ENCODE results near the gene MED28. TPM values are rescaled to one million over a fixed set of nuclear protein-coding genes. Genes with fewer than 3 reads are reported as not detected.

The MED28 gene
- total RNA-seq, 4 donors from 2014 or later = 6.1 to 14.5 (median 11.5) TPM

DNA sequence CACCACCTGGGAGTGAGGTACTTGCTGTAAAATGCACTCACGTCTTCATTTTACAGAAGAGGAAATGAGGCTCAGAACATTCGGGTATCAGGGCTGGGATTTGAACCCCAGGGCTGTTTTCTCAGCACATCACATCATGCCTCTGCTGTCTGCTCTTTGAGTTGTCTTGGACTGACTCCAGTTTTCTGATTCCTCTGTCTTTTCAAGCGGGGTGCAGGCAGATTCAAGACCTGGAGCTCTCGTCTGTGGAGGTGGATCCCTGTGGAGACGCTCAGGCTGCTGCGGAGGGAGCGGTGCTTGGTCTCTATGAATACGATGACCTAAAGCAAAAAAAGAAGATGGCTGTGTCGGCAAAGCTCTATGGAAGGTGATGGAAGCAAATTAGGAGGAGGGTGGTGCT is 31.2 kb upstream of the MED28 start:
- intact Hi-C loops (cut with DNase I) = no loop called here
- WGBS, 2 donors = 80 to 90% methylated on average over 4 to 9 of the region's 9 CpGs
- peaks cover 26 to 82% (median 43%) of the 10 kb centered on the region in 3 donors for H3K36me3 ChIP-seq

DNA sequence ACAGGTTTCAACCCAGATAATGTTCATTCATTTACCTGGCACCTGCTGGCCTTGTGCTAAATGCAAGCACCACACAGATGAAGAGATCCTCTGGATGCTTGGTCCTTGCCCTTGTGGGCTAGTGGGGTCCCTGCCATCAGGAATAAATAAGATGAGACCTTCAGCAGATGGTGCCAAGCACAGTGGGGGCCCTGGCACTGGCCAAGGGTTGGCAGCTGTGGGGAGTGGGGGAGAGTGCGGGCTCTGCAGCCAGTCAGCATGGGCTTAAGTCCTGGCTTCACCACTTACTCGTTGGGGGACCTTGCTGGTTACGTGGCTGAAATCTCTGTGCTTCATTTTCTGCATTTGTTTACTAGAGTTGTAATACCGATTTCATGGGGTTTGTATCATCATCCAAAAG is 30.5 kb upstream of the MED28 start:
- Histone ChIP-seq H3K36me3 (peaks cover 28 to 89% (median 43%) of the 10 kb centered on the region in 3 donors), H3K4me1 (peaks cover 0 to 31% (median 9%) of the 10 kb centered on the region in 3 donors), H3K4me3 (no peak overlapping the region), H3K27ac (no peak overlapping the region), H3K9me3 (no peaks in the 10 kb centered on the region), H3K27me3 (no peaks in the 10 kb centered on the region)
- no peak for TF ChIP-seq POLR2A (IDR thresholded peaks at IDR 0.05)
- TF ChIP-seq, protein P1, sequence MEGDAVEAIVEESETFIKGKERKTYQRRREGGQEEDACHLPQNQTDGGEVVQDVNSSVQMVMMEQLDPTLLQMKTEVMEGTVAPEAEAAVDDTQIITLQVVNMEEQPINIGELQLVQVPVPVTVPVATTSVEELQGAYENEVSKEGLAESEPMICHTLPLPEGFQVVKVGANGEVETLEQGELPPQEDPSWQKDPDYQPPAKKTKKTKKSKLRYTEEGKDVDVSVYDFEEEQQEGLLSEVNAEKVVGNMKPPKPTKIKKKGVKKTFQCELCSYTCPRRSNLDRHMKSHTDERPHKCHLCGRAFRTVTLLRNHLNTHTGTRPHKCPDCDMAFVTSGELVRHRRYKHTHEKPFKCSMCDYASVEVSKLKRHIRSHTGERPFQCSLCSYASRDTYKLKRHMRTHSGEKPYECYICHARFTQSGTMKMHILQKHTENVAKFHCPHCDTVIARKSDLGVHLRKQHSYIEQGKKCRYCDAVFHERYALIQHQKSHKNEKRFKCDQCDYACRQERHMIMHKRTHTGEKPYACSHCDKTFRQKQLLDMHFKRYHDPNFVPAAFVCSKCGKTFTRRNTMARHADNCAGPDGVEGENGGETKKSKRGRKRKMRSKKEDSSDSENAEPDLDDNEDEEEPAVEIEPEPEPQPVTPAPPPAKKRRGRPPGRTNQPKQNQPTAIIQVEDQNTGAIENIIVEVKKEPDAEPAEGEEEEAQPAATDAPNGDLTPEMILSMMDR (IDR thresholded peaks at IDR 0.05) = no peak
- no peak for DNase-seq
- intact Hi-C loops (cut with DNase I) = no loop called here
- WGBS, 2 donors = 90 to 95% methylated on average over 2 to 4 of the region's 4 CpGs

More for the DNA sequence above, 31.2 kb upstream of the MED28 start:
- no peak for DNase-seq
- Histone ChIP-seq H3K9me3 (no peaks in the 10 kb centered on the region), H3K4me1 (peaks cover 0 to 38% (median 15%) of the 10 kb centered on the region in 3 donors), H3K4me3 (no peak overlapping the region), H3K27me3 (no peaks in the 10 kb centered on the region), H3K27ac (no peak overlapping the region)
- no peak for TF ChIP-seq POLR2A (IDR thresholded peaks at IDR 0.05)

DNA sequence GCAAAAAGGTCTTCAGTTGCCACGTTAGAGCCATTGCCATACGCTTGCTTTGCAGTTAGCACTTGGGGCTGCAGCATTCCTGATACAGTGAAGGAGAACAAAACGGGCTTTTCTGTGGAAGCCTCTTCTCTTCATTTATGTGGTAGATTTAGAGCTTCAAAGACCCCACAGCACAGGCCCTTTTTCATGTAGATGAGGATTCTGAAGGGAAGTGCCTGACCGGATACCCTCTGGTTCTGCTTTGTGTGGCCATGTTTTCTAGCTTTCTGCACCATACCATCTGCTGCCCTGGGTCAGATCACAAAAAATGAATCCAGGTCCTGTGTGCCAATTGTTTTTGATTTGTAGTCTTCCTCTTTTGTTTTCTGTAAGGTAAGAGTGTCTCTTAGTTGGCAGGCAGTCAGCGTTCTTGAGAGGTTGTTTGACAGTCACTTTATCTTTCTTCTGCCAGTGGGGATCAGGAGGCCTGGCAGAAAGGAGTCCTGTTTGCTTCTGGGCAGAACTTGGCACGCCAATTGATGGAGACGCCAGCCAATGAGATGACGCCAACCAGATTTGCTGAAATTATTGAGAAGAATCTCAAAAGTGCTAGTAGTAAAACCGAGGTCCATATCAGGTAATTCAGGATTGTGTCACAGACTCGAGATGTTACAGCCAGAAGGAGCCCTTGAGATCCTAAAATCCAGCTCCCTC is 29.8 kb upstream of the MED28 start:
- Histone ChIP-seq H3K4me3 (no peak overlapping the region), H3K4me1 (peaks cover 0 to 24% (median 2%) of the 10 kb centered on the region in 3 donors), H3K9me3 (no peaks in the 10 kb centered on the region), H3K36me3 (peaks cover 35 to 96% (median 43%) of the 10 kb centered on the region in 3 donors), H3K27ac (no peak overlapping the region), H3K27me3 (no peaks in the 10 kb centered on the region)
- WGBS, 2 donors = 73 to 93% methylated on average over 8 to 10 of the region's 10 CpGs
- intact Hi-C loops (cut with DNase I) = no loop called here
- DNase-seq = no peak
- TF ChIP-seq POLR2A (IDR thresholded peaks at IDR 0.05) = no peak
- TF ChIP-seq, protein P1 (IDR thresholded peaks at IDR 0.05) = no peak

DNA sequence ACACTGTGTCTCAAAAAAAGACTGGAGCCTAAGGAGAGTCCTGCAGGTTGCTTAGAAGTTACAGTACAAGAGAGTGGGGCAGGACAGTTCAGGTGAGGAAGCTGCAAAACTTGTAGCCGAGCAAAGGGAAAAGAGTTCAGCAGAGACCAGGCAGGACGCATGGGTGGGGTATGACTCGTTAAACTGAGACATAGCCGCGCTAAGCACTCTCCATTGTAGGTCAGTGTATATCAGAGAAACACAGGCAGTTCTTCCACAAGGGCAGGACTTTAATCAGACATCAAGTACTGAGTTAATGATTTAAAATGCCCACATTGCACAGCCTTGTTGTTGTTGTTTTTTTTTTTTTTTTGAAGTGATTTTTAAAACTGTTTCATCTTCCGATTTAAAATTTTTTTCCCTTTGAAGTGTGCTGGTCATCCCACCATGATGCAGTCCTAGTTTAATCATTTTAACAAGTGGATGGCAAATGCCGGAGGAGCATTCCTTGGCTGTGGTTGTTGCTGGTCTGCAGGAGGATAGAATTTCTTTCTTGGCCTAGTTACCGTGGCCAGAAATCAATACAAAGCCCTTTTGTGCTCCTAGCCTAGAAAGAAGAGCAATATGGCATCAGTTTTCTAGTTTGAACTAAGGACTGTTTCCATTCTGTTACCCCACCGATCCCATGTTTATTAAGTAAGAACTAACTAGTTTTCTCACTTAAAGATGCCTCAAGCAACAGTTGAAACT is 27.2 kb upstream of the MED28 start:
- DNase-seq = no peak
- Histone ChIP-seq H3K36me3 (peaks cover 39 to 100% (median 43%) of the 10 kb centered on the region in 3 donors), H3K9me3 (no peaks in the 10 kb centered on the region), H3K4me1 (no peaks in the 10 kb centered on the region), H3K4me3 (no peak overlapping the region), H3K27me3 (no peaks in the 10 kb centered on the region), H3K27ac (no peak overlapping the region)
- TF ChIP-seq, protein P1 (IDR thresholded peaks at IDR 0.05) = no peak
- no peak for TF ChIP-seq POLR2A (IDR thresholded peaks at IDR 0.05)
- WGBS, 2 donors = 89 to 94% methylated on average over 9 of the region's 9 CpGs
- intact Hi-C loops (cut with DNase I) = no loop called here

DNA sequence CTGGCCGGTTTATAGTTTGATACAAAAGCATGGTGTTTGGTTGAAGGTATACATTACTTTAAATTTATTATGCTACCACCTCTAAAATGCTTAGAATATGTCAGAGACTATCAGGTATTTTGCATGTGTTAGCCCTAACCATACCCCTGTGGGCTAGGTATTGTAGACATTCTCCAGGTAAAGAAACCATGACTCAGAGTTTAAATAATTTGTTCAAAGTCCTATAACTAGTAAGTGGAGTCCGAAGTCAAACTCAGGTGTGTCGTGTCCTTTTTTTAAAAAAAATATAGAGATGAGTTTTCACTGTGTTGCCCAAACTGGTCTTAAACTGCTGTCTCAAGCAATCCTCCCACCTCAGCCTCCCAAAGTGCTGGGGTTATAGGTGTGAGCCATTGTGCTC is 25.1 kb upstream of the MED28 start:
- Histone ChIP-seq H3K4me3 (no peak overlapping the region), H3K27ac (no peak overlapping the region), H3K36me3 (peaks cover 25 to 100% (median 25%) of the 10 kb centered on the region in 3 donors), H3K9me3 (no peaks in the 10 kb centered on the region), H3K4me1 (no peaks in the 10 kb centered on the region), H3K27me3 (no peaks in the 10 kb centered on the region)
- DNase-seq = no peak
- TF ChIP-seq, protein P1 (IDR thresholded peaks at IDR 0.05) = no peak
- no peak for TF ChIP-seq POLR2A (IDR thresholded peaks at IDR 0.05)
- intact Hi-C loops (cut with DNase I) = no loop called here
- 90 to 95% methylated on average over 3 of the region's 3 CpGs for WGBS, 2 donors

Measured in esophagus squamous epithelium (tissue), 5 donors.